B cell (primary cell): ENCODE measurements around the gene IER5L. TPM values are rescaled to one million over a fixed set of nuclear protein-coding genes. Genes with fewer than 3 reads are reported as not detected.

Experiments used
- ATAC-seq: fragments of 200-7000 bp; cut with Tn5 transposase; one replicate; pipeline ENCODE4 v1.10.0; 2021; ENCODE audit warnings: low read depth, mild to moderate bottlenecking, moderate number of reproducible peaks, moderate library complexity
- CTCF ChIA-PET: fragments of 350-600 bp; sonication (Branson Sonifier 250); formaldehyde crosslinking; loops from one replicate; lab custom pipeline; 2021; ENCODE audit warnings: antibody characterized with exemption, inconsistent platforms; lab: Charles Lee
- POLR2A ChIA-PET: fragments of 350-600 bp; sonication (Branson Sonifier 250); formaldehyde crosslinking; loops from one replicate; lab custom pipeline; 2021; ENCODE audit warnings: antibody characterized with exemption; lab: Charles Lee
- DNase-seq: peaks from one replicate; pipeline ENCODE4 v3.0.0; 2013
- H2AFZ ChIP-seq: 2 replicates; pipeline ENCODE4 v1.6.1; 2012; ENCODE audit warnings: mild to moderate bottlenecking, low read depth, low read length; ENCODE audit not compliant: insufficient read depth, poor library complexity, severe bottlenecking
- H3K27ac ChIP-seq, 2 donors: 1 replicate in 1 of 2; 2 replicates in 1 of 2; pipeline ENCODE4 v1.5.1; 2012 to 2013; ENCODE audit warnings: low read length in 2 of 2, mild to moderate bottlenecking in 2 of 2, moderate library complexity in 1 of 2
- H3K27me3 ChIP-seq, 4 experiments: fragments of 200-600 bp in 1 of 4; sonication (generic) in 1 of 4; replicated peaks in 1 of 4; 1 replicate in 2 of 4; 2 replicates in 2 of 4; pipeline versions ENCODE4 v1.6.1 to v1.7.0; 2013 to 2016; ENCODE audit warnings: low read length in 3 of 4, mild to moderate bottlenecking in 2 of 4, mixed read lengths in 1 of 4, moderate library complexity in 1 of 4; ENCODE audit not compliant: insufficient read depth in 4 of 4, control insufficient read depth in 3 of 4; ENCODE audit errors: control extremely low read depth in 1 of 4
- H3K36me3 ChIP-seq, 2 experiments: replicated peaks in 1 of 2; 1 replicate in 1 of 2; 2 replicates in 1 of 2; pipeline versions ENCODE4 v1.6.1 to v1.7.1; 2013; ENCODE audit warnings: low read length in 1 of 2; ENCODE audit not compliant: insufficient read depth in 2 of 2, control insufficient read depth in 1 of 2; ENCODE audit errors: control extremely low read depth in 1 of 2, extremely low read depth in 1 of 2
- H3K4me1 ChIP-seq, 2 donors: fragments of 200-600 bp in 1 of 2; sonication (generic) in 1 of 2; 1 replicate in 1 of 2; 2 replicates in 1 of 2; pipeline versions ENCODE4 v1.5.1 to v1.6.1; 2013 to 2017; ENCODE audit warnings: low read length in 2 of 2; ENCODE audit not compliant: control insufficient read depth in 2 of 2, insufficient read depth in 2 of 2
- H3K4me2 ChIP-seq: replicated peaks from 2 replicates; pipeline ENCODE3; 2012; ENCODE audit warnings: mild to moderate bottlenecking, low read depth, low read length; ENCODE audit not compliant: poor library complexity, severe bottlenecking
- H3K4me3 ChIP-seq, 5 experiments: fragments of 200-600 bp in 1 of 5; sonication (generic) in 1 of 5; 1 replicate in 3 of 5; 2 replicates in 2 of 5; pipeline versions ENCODE4 v1.5.1 to v1.7.0; 2011 to 2016; ENCODE audit warnings: low read length in 4 of 5, mild to moderate bottlenecking in 4 of 5, low read depth in 2 of 5, control low read depth in 1 of 5, moderate library complexity in 1 of 5; ENCODE audit not compliant: insufficient read depth in 1 of 5; ENCODE audit errors: control extremely low read depth in 1 of 5, extremely low read depth in 1 of 5
- H3K79me2 ChIP-seq: fragments of 200-600 bp; sonication (generic); one replicate; pipeline ENCODE4 v1.6.0; 2016; ENCODE audit warnings: low read length; ENCODE audit not compliant: control insufficient read depth, insufficient read depth
- H3K9ac ChIP-seq: fragments of 200-600 bp; sonication (generic); 2 replicates; pipeline ENCODE4 v1.6.1; 2017; ENCODE audit warnings: mild to moderate bottlenecking, low read length, moderate library complexity
- H3K9me3 ChIP-seq, 3 donors: one replicate each; pipeline versions ENCODE4 v1.6.1 to v1.7.1; 2013; ENCODE audit warnings: low read length in 2 of 3; ENCODE audit not compliant: control insufficient read depth in 2 of 3, insufficient read depth in 1 of 3; ENCODE audit errors: control extremely low read depth in 1 of 3
- H4K20me1 ChIP-seq: 2 replicates; pipeline ENCODE4 v1.6.0; 2012; ENCODE audit warnings: mild to moderate bottlenecking, low read length; ENCODE audit not compliant: insufficient read depth, control insufficient read depth, poor library complexity, severe bottlenecking
- H3K27ac Mint-ChIP-seq: one replicate; pipeline ENCODE4 v1.8.0; 2021; ENCODE audit warnings: mixed read lengths
- H3K27me3 Mint-ChIP-seq: one replicate; pipeline ENCODE4 v1.8.0; 2021; ENCODE audit warnings: mixed read lengths
- H3K4me1 Mint-ChIP-seq: one replicate; pipeline ENCODE4 v1.8.0; 2021; ENCODE audit warnings: mixed read lengths
- H3K4me3 Mint-ChIP-seq: one replicate; pipeline ENCODE4 v1.8.0; 2021; ENCODE audit warnings: mixed read lengths
- H3K9me3 Mint-ChIP-seq: one replicate; pipeline ENCODE4 v1.8.0; 2022; ENCODE audit warnings: mixed read lengths; ENCODE audit not compliant: insufficient read depth
- CTCF ChIP-seq: fragments of 200-600 bp; IDR thresholded peaks from one replicate; pipeline ENCODE4 v1.8.0; 2022; ENCODE audit warnings: antibody characterized with exemption, mild to moderate bottlenecking
- EZH2 ChIP-seq: IDR thresholded peaks from 2 replicates; pipeline ENCODE4 v1.6.1; 2012; ENCODE audit warnings: borderline replicate concordance, low read depth, mild to moderate bottlenecking, moderate library complexity, low read length; ENCODE audit not compliant: insufficient read depth, poor library complexity, severe bottlenecking
- WGBS: methylation state at CpG from one replicate; pipeline ENCODE4 v1.1.5; 2013; ENCODE audit warnings: missing lambda C conversion rate; ENCODE audit not compliant: insufficient coverage; 5-methylcytosine and 5-hydroxymethylcytosine counted together
- intact Hi-C: fragments of 100-400 bp; cut with micrococcal nuclease; formaldehyde crosslinking; loops from one replicate; pipeline ENCODE4 v1.10.0; 2022
- polyA plus RNA-seq: library from polyadenylated mRNA; depleted of rRNA; stranded (reverse); fragments of >200 nt; gene quantifications from 2 replicates; pipeline ENCODE4 v1.2.3, GENCODE V29; 2012
- total RNA-seq, 2 donors: library from RNA; stranded (reverse); fragments of 120-200 nt in 1 of 2; gene quantifications; 1 replicate in 1 of 2; 2 replicates in 1 of 2; pipeline versions ENCODE4 v1.2.3 to v1.2.4, GENCODE V29; 2013 to 2022

IER5L gene
- total and polyA plus RNA-seq, 2 donors (not counting 1 experiment from before 2014, with no cell fraction given) = 1.5 to 12.9 TPM

DNA sequence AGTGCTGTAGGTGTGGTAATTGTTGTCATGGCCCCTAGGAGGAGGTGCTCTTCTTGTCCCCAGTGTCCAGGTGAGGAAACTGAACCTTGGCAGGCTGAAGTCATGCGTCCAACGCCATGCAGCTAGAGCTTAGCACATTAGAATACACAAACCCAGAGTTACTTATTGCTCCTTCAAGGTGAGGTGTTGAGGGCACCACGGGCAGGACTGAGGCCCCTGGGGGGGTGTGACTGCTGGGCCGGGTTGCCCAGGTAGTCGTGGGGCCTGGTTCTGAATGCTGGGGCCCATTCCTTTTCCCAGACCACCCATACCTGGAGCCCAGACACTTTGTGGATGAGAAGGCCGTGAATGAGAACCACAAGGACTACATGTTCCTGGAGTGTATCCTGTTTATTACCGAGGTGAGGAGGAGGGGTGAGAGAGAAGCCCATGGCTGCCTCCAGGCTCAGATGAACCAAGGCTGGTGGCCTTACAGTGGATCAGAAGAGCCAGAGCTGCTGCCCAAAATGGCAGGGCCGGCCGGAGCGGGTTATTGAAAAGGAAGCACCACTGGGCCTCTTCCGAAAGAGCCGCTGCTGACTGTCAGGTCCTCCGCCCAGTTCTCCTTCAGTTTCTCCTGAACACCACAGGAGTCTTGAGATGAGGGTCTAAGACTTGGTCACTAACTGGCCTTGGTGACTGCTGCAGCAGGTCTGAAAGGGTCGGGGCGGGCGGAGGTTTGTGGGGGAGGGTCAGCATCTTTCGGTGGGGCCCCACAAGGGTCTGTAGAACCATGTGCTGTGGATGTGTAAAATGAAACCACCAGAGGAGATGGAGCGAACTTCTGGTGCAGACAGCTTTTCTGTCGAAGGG lies 40.5 kb downstream of the IER5L start:
- Histone ChIP-seq H3K9ac (no peak overlapping the region), H3K79me2 (peaks cover 11% of the 10 kb centered on the region), H3K4me2 (no peak overlapping the region), H3K4me1 (peaks cover 31 to 37% of the 10 kb centered on the region in 2 donors), H2AFZ (no peak overlapping the region), H3K27ac (no peak overlapping the region), H4K20me1 (no peaks in the 10 kb centered on the region), H3K27me3 (no peaks in the 10 kb centered on the region), H3K9me3 (no peaks in the 10 kb centered on the region), H3K36me3 (peaks cover 1 to 45% of the 10 kb centered on the region in 2 experiments), H3K4me3 (no peak overlapping the region)
- 97% methylated on average over 10 of the region's 19 CpGs for WGBS
- no peaks in the 10 kb centered on the region for H3K27me3 Mint-ChIP-seq
- no peak for TF ChIP-seq EZH2
- no peak for TF ChIP-seq CTCF
- ATAC-seq = no peak
- DNase-seq = no peak
- ChIA-PET CTCF (interaction anchor here (0.6 to 18.9 kb wide), 13 partner anchors 12 to 652 kb away, joined by 3 to 382 read pairs (median 10); partner anchors contain the start of genes C9orf50, IER5L and NTMT1), POLR2A (no interaction called here)
- H3K4me3 Mint-ChIP-seq = no peak overlapping the region
- intact Hi-C loops = loop anchor here (2.0 kb wide), 1 partner anchor 57 kb away; the partner anchor contains the start of gene DOLPP1
- peaks cover 35% of the 10 kb centered on the region for H3K4me1 Mint-ChIP-seq
- no peaks in the 10 kb centered on the region for H3K9me3 Mint-ChIP-seq
- H3K27ac Mint-ChIP-seq = peak overlapping the region; percentile 37
